Measurements from ENCODE around the gene RAB3A. TPM values are rescaled to one million over a fixed set of nuclear protein-coding genes. Genes with fewer than 3 reads are reported as not detected.
"Not testable (repeated sequence)": the region's sequence is repeated elsewhere in the genome, so short reads cannot be mapped to it uniquely, and the experiment has no call there.

Gene RAB3A
- total RNA-seq, 1 donor from 2014 or later = 11.0 TPM

DNA sequence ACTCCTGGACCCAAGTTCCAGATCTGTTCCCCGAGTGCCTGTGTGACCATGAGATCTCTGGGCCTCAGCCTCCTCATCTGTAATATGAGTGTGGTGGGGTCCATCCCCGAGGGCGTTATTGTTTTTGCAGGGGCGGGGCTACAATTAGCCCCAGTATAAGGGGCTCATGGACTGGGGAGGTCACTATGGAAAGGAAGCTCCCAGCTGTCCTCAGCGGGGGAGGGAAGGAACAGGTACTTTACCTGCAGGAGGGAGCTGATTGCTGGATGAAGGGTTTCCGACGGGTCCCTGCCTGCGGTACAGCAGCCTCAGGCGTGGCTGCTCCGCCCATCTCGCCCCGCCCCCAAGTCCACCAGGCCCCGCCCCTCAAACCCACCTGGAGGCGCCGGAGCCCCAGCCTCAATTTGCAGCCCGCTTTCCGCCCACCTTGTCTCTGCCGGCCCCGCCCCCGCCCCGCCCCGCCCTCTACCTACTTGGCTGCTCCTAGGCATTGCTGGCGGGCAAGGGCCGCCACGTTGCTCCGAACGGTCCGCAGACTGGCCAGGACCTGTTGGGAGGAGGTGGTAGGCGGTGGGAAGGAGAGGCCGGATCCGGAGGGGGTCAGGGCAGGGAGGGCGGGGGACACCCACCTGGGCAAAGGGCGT is 16.9 kb upstream of the RAB3A start:
- H3K27ac Mint-ChIP-seq = no peak overlapping the region
- peaks cover 30% of the 10 kb centered on the region for H3K27me3 Mint-ChIP-seq (ENCODE audit: insufficient read depth)
- peaks cover 9% of the 10 kb centered on the region for H3K4me1 Mint-ChIP-seq (ENCODE audit: low read depth)
- H3K36me3 Mint-ChIP-seq (ENCODE audit: low read depth) = peaks cover 5% of the 10 kb centered on the region
- no peak for DNase-seq (ENCODE audit: low spot score)
- intact Hi-C loops (cut with micrococcal nuclease) = loop anchor here (5.0 kb wide), 1 partner anchor 197 kb away; the partner anchor contains the start of gene SSBP4
- no peak overlapping the region for H3K4me3 Mint-ChIP-seq
- H3K9me3 Mint-ChIP-seq = no peaks in the 10 kb centered on the region

DNA sequence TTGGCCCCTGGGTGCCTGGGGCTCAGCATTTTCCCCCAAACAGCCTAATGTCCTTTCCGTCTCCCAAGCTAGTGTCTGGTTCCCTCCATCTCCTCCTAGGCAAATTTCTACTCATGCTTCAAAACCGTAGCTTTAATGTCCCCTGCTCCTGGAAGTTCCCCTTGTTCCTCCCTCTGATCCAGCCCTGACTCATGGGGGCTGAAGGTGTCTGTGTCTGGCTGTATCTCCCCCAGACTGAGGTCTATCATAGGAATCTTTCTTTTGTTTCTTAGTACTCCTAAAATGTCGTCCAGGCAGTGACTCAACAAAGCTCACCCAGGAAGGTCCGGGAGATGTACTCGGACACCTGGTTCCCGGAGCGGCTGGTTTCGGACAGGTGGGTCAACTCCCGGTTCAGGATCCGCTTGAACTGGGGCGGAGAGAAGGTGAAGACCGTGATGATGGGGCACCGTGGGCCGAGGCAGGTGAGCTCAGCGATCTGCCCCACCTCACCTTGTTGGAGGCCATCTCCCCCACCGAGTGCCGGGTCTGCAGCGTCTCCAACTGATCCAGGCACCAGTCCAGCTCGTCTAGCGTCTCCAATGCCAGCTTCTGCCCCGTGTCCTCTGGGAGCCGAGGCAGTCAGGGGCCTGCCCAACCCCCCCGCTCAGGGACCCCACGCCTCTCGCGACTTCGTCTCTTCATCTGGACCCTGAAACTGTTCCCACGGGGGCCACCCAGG is 16.2 kb upstream of the RAB3A start:
- Mint-ChIP-seq H3K9me3 (no peaks in the 10 kb centered on the region), H3K36me3 (ENCODE audit: low read depth) (peaks cover 5% of the 10 kb centered on the region), H3K27ac (no peak overlapping the region), H3K4me3 (no peak overlapping the region), H3K4me1 (ENCODE audit: low read depth) (peaks cover 9% of the 10 kb centered on the region), H3K27me3 (ENCODE audit: insufficient read depth) (peaks cover 23% of the 10 kb centered on the region)
- DNase-seq (ENCODE audit: low spot score) = no peak
- intact Hi-C loops (cut with micrococcal nuclease) = loop anchor here (5.0 kb wide), 1 partner anchor 197 kb away; the partner anchor contains the start of gene SSBP4

DNA sequence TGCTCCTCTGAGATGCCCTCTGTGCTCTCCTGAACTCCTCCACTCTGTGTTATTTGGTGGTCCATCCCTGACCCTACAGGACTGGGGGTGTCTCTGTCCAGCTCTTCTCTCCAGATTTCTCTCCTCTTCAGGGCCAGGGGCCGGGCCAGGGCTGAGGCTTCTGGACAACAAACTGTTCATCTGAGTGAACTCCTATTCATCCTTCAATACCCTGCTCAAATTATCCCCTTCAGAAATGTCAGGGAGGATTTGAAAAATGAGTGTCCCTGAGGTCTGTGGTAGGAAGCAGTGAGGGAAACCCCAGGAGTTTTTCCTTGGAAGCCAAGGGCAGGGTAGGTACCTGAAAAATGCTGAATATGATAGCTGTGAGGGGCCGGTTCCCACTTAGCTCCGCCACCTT is 14.8 kb upstream of the RAB3A start:
- no peaks in the 10 kb centered on the region for H3K36me3 Mint-ChIP-seq (ENCODE audit: low read depth)
- H3K27ac Mint-ChIP-seq = no peak overlapping the region
- peaks cover 14% of the 10 kb centered on the region for H3K27me3 Mint-ChIP-seq (ENCODE audit: insufficient read depth)
- no peak overlapping the region for H3K4me3 Mint-ChIP-seq
- no peaks in the 10 kb centered on the region for H3K9me3 Mint-ChIP-seq
- intact Hi-C loops (cut with micrococcal nuclease) = no loop called here
- DNase-seq (ENCODE audit: low spot score) = no peak
- H3K4me1 Mint-ChIP-seq (ENCODE audit: low read depth) = no peaks in the 10 kb centered on the region

DNA sequence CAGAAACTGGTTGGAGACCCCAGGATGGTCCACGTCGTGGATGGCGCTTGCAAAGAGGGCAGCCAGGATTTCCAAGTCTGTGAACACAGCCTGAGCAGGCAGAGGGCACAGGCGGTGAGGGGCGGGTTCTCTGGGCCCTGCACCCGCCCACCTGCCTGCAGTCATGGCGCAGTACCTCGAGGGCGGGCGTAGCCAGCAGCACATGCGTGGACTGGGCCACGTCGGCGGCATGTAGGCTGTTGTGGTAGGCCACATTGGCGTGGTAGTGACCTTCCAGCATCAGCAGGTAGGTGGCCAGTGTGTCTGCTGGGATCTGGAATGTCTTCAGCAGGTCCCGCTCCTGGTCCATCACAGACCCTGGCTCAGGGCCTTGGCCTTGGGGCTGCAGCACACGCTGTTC is 14.3 kb upstream of the RAB3A start:
- H3K36me3 Mint-ChIP-seq (ENCODE audit: low read depth) = no peaks in the 10 kb centered on the region
- peaks cover 14% of the 10 kb centered on the region for H3K27me3 Mint-ChIP-seq (ENCODE audit: insufficient read depth)
- DNase-seq (ENCODE audit: low spot score) = no peak
- H3K4me3 Mint-ChIP-seq = no peak overlapping the region
- H3K27ac Mint-ChIP-seq = no peak overlapping the region
- no peaks in the 10 kb centered on the region for H3K9me3 Mint-ChIP-seq
- intact Hi-C loops (cut with micrococcal nuclease) = no loop called here
- no peaks in the 10 kb centered on the region for H3K4me1 Mint-ChIP-seq (ENCODE audit: low read depth)

DNA sequence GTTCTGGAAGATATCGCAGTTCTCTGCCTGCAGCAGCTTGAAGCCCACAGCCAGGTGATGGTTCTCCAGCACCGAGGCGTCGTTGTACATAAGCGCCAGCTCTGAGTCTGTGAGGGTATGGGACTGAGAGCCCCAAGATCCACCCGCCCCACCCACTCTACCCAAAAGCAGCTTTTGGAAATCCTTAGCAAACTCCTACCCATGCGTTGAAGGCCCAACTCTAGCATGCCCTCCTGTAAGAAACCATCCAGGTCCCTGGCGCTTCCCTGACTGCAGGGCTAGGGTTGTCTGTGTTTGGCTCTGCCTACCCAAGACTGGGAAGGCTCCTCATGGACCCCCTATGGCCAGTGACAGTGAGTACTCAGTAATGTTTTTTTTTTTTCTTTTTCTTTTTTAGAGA is 12.9 kb upstream of the RAB3A start:
- H3K4me3 Mint-ChIP-seq = no peak overlapping the region
- intact Hi-C loops (cut with micrococcal nuclease) = no loop called here
- H3K36me3 Mint-ChIP-seq (ENCODE audit: low read depth) = no peaks in the 10 kb centered on the region
- no peaks in the 10 kb centered on the region for H3K9me3 Mint-ChIP-seq
- H3K27me3 Mint-ChIP-seq (ENCODE audit: insufficient read depth) = peaks cover 8% of the 10 kb centered on the region
- H3K4me1 Mint-ChIP-seq (ENCODE audit: low read depth) = no peaks in the 10 kb centered on the region
- no peak overlapping the region for H3K27ac Mint-ChIP-seq
- no peak for DNase-seq (ENCODE audit: low spot score)

DNA sequence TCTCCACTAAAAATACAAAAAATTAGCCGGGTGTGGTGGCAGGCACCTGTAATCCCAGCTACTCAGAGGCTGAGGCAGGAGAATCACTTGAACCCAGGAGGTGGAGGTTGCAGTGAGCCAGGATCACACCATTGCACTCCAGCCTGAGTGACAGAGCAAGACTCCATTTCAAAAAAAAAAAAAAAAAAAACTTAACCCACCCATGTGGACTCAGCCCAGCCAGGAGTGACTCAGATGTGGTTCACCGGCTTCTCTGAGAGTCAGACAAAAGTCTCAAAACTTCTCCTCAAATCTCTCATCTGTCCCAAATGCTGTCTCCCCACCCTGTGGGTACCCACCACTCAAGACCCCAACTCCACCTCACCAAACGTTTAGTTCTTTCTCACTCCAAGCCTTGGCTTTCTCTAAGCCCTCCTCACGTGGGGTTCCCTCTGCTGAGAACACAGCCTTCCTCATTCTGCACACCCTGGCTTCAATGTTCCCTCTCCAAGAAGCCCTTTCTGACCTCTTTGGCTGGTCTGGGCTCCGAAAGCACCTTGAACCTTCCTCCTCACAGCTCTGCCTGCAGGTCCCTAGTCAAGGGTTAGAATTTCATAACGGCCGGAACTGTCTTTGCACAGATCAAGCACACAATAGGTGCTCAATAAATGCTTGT is 11.1 kb upstream of the RAB3A start:
- H3K27ac Mint-ChIP-seq = no peak overlapping the region

DNA sequence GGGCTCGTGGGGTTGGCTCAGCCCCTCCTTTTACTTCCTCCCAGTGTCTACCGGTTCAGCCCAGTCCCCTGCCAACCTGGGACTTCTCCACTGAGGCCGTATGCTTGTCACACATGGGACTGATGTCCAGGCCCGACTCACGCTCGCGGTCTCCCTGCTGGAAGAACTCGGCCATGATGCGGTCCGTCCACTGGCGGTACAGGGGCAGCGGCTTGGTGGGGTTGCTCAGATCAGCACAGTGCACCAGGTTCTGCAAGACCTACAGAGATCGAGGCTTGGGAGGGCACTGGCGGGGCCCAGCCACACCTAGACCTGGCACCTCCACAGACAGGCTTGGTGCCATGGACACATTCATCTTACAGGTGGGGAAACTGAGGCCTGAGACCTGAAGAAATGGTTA is 7.8 kb upstream of the RAB3A start:
- intact Hi-C loops (cut with micrococcal nuclease) = no loop called here
- no peak for DNase-seq (ENCODE audit: low spot score)
- Mint-ChIP-seq H3K4me3 (no peak overlapping the region), H3K4me1 (ENCODE audit: low read depth) (no peaks in the 10 kb centered on the region), H3K9me3 (no peaks in the 10 kb centered on the region), H3K36me3 (ENCODE audit: low read depth) (no peaks in the 10 kb centered on the region), H3K27me3 (ENCODE audit: insufficient read depth) (peaks cover 11% of the 10 kb centered on the region), H3K27ac (no peak overlapping the region)

More for the DNA sequence above, 11.1 kb upstream of the RAB3A start:
- H3K4me1 Mint-ChIP-seq (ENCODE audit: low read depth) = no peaks in the 10 kb centered on the region
- H3K27me3 Mint-ChIP-seq (ENCODE audit: insufficient read depth) = peaks cover 9% of the 10 kb centered on the region
- DNase-seq (ENCODE audit: low spot score) = no peak
- intact Hi-C loops (cut with micrococcal nuclease) = no loop called here
- H3K9me3 Mint-ChIP-seq = no peaks in the 10 kb centered on the region
- no peaks in the 10 kb centered on the region for H3K36me3 Mint-ChIP-seq (ENCODE audit: low read depth)
- H3K4me3 Mint-ChIP-seq = no peak overlapping the region

DNA sequence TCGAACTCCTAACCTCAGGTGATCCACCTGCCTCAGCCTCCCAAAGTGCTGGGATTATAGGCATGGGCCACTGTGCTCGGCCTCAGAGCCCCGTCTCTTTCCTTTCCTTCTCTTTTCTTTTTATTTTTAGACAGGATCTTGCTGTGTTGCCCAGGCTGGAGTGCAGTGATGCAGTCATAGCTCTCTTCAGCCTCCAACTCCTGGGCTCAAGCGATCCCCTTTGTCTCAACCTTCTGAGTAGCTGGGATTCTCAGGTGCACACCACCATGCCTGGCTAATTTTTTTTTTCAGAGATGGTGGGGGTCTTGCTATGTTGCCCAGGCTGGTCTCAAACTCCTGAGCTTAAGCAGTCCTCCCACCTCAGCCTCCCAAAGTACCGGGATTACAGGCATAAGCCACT is 6.1 kb upstream of the RAB3A start:
- H3K4me3 Mint-ChIP-seq; intact Hi-C loops (cut with micrococcal nuclease); H3K27ac Mint-ChIP-seq; H3K36me3 Mint-ChIP-seq (ENCODE audit: low read depth); H3K4me1 Mint-ChIP-seq (ENCODE audit: low read depth); H3K9me3 Mint-ChIP-seq; DNase-seq (ENCODE audit: low spot score): not testable (repeated sequence)
- H3K27me3 Mint-ChIP-seq (ENCODE audit: insufficient read depth) = peaks cover 11% of the 10 kb centered on the region

DNA sequence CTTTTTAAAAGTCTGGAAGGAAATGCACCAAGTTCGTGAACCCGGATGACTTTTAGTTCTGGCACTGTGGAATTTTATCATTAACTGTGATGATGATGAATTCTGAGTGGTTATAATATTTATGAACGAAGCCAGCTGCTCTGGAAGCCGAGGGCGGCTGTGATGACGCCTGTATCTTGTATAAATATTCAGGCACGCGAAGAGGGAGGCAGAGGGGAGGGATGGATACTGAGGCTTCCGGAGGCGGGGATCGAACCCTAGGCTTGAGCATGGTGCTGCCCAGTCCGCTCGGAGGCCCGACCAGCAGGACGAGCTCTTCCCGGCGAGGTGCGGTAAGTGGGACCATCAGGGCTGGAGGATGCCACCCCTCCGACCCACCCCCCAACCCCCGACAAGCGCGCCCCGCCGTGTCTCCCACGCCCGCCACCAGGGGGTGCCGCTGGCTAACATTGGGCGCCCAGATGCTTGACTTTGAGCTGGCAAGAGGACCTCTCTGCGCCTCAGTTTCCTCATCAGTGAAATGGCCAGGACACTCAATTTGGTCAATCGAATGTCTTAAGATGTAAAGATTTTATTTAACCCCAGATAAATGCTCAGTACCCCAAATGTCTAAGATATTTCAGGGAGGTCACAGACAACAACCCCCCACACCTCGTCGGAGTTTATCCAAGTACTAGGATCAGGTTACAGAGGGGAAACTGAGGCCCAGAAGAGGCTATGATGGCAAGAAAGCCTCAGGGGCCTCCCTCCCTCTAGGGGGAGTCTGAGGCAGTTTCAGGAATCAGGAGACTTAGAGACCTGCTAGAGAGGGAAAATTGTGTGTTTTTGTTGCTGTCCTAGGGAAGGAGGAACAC is 4.5 kb upstream of the RAB3A start:
- intact Hi-C loops (cut with micrococcal nuclease) = loop anchor here (1.0 kb wide), 2 partner anchors 43 to 202 kb away; no protein-coding TSS in a partner anchor

DNA sequence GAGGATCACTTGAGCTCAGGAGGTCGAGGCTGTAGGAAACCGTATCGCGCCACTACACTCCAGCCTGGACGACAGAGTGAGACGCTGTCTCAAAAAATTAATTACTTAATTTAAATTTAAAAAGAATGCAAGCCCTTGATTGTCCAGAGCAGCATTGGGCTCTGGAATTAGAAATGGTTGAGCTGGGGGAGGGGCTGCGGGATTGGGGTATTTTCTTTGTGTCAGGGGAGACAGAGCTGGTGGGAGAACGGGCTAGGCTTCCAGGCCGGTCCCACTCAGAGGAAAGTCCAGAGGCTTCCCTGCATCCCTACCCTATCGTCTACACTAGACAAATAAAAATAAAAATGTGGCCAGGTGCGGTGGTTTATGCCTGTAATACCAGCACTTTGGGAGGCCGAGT is 2.2 kb upstream of the RAB3A start:
- DNase-seq (ENCODE audit: low spot score) = no peak
- peaks cover 2% of the 10 kb centered on the region for H3K36me3 Mint-ChIP-seq (ENCODE audit: low read depth)
- H3K27ac Mint-ChIP-seq = no peak overlapping the region
- no peaks in the 10 kb centered on the region for H3K9me3 Mint-ChIP-seq
- H3K4me1 Mint-ChIP-seq (ENCODE audit: low read depth) = peaks cover 18% of the 10 kb centered on the region
- intact Hi-C loops (cut with micrococcal nuclease) = no loop called here
- peaks cover 6% of the 10 kb centered on the region for H3K27me3 Mint-ChIP-seq (ENCODE audit: insufficient read depth)
- no peak overlapping the region for H3K4me3 Mint-ChIP-seq

More for the DNA sequence above, 4.5 kb upstream of the RAB3A start:
- peaks cover 9% of the 10 kb centered on the region for H3K27me3 Mint-ChIP-seq (ENCODE audit: insufficient read depth)
- H3K4me3 Mint-ChIP-seq = no peak overlapping the region
- H3K27ac Mint-ChIP-seq = no peak overlapping the region
- peaks cover 8% of the 10 kb centered on the region for H3K4me1 Mint-ChIP-seq (ENCODE audit: low read depth)
- DNase-seq (ENCODE audit: low spot score) = peak; percentile 34
- no peaks in the 10 kb centered on the region for H3K9me3 Mint-ChIP-seq
- no peaks in the 10 kb centered on the region for H3K36me3 Mint-ChIP-seq (ENCODE audit: low read depth)

DNA sequence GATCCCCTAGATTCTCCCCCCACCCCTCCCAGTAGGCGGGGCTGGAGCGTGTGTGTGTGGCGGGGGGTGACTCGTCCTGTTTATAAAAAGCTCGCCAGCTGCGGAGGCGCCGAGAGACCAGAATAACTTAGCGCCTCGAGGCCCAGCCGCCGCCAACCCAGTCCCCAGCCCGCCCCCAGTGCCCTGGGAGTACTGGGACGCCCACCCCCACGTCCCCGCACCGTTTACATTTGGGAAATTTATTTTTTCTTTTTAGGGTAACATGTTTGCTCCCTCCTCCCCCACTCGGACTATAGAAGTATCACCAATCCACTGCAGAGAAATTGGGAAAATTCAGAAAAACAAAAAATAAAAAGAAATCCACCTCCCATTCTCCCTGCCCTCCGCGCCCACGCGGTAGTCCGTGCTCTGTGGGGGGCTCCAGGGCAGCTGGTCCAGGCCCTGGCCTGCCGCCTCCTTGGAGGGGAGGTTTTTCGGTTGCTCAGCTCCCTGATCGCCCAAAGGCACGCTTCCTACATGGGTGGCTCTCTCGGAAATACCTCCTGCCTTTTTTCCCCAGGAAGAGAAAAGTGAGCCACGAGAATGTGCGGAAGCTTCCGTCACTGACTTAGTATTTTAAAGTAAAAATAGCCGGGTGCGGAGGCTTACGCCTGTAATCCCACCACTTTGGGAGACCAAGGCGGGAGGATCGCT is 1.5 kb upstream of the RAB3A start:
- Mint-ChIP-seq H3K9me3 (no peaks in the 10 kb centered on the region), H3K27ac (peak overlapping the region; percentile 86), H3K27me3 (ENCODE audit: insufficient read depth) (peaks cover 5% of the 10 kb centered on the region), H3K4me1 (ENCODE audit: low read depth) (peaks cover 18% of the 10 kb centered on the region), H3K4me3 (peak overlapping the region; percentile 90), H3K36me3 (ENCODE audit: low read depth) (peaks cover 2% of the 10 kb centered on the region)
- peak; percentile 42 for DNase-seq (ENCODE audit: low spot score)
- intact Hi-C loops (cut with micrococcal nuclease) = loop anchor here (2.0 kb wide), 2 partner anchors 53 to 431 kb away; partner anchors contain the start of genes KLHL26 and PIK3R2

Data from activated T-helper 1 cell treated with anti-CD3 and anti-CD28 coated beads, Interleukin-12 subunit alpha, Interleukin-12 subunit beta, Interleukin-2, Interleukin-4 antibody, amounts not matched to agents 30 ng/mL and 10 ng/mL and 1 ng/mL, durations not matched to agents 14 hours and 24 hours and 36 hours (primary cell).